ENCODE results near the gene CHST6.

CHST6 gene

GRCh38 chr16:75446416-75446815, 48.8 kb downstream of the CHST6 start (continued):
- TF ChIP-seq PRDM6 (tag by site-specific recombination; IDR thresholded peaks at IDR 0.05), result peak; percentile 80
- no peak for TF ChIP-seq REST (tag by site-specific recombination; IDR thresholded peaks at IDR 0.05)
- no peak for TF ChIP-seq ZNF404 (tag by site-specific recombination; IDR thresholded peaks at IDR 0.05)
- no peak for TF ChIP-seq TCF7L2 (IDR thresholded peaks at IDR 0.05; ENCODE audit: borderline replicate concordance, low read depth, low read length)

GRCh38 chr16:75445298-75445697, 49.9 kb downstream of the CHST6 start:
- H3K4me3 ChIP-seq (ENCODE audit: low read depth, low read length), result no peak overlapping the region
- H3K4me1 ChIP-seq (ENCODE audit: control insufficient read depth, insufficient read depth, low read length), result peaks cover 10% of the 10 kb centered on the region
- H3K9me3 ChIP-seq (ENCODE audit: control insufficient read depth, insufficient read depth, low read depth, low read length), result no peaks in the 10 kb centered on the region
- H3K36me3 ChIP-seq (ENCODE audit: control insufficient read depth in 2 of 2, insufficient read depth in 1 of 2, low read length in 2 of 2), result peaks cover 0 to 18% of the 10 kb centered on the region in 2 experiments; a peak in 2 of 3 replicates
- H3K27ac ChIP-seq (ENCODE audit: extremely low read depth, low read depth, low read length), result peak overlapping the region; percentile 17; the same call in 1 of the 2 replicates
- ChIA-PET POLR2A (interaction anchor here (1.3 to 1.4 kb wide), 2 partner anchors 12 to 18 kb away, joined by 5 to 6 read pairs; partner anchors contain the start of gene CFDP1), CTCF (interaction anchor here (0.6 to 1.7 kb wide), 4 partner anchors 19 to 209 kb away, joined by 3 to 8 read pairs (median 4); partner anchors contain the start of gene TMEM170A)
- TF ChIP-seq SP3 (tag by site-specific recombination; IDR thresholded peaks at IDR 0.05) (no peak; the same call in 1 of the 2 replicates), ZNF239 (tag by site-specific recombination; IDR thresholded peaks at IDR 0.05) (no peak), ZNF658 (tag by site-specific recombination; IDR thresholded peaks at IDR 0.05) (no peak), ZNF837 (tag by site-specific recombination; IDR thresholded peaks at IDR 0.05) (no peak), KLF9 (tag by site-specific recombination; IDR thresholded peaks at IDR 0.05; ENCODE audit: low read depth) (peak; percentile 65), RBAK (tag by site-specific recombination; IDR thresholded peaks at IDR 0.05) (no peak), ZBTB21 (tag by site-specific recombination; IDR thresholded peaks at IDR 0.05) (no peak), ZBTB48 (tag by site-specific recombination; IDR thresholded peaks at IDR 0.05) (no peak), ZBTB6 (tag by site-specific recombination; IDR thresholded peaks at IDR 0.05) (no peak), ZNF121 (tag by site-specific recombination; IDR thresholded peaks at IDR 0.05) (peak; percentile 65; the same call in 1 of the 2 replicates), ZNF362 (tag by site-specific recombination; IDR thresholded peaks at IDR 0.05) (peak; percentile 37; the same call in 1 of the 2 replicates), ZNF449 (tag by site-specific recombination; IDR thresholded peaks at IDR 0.05) (no peak), SALL2 (tag by site-specific recombination; IDR thresholded peaks at IDR 0.05; ENCODE audit: borderline replicate concordance) (no peak), ZNF792 (tag by site-specific recombination; IDR thresholded peaks at IDR 0.05) (no peak), ZNF585B (tag by site-specific recombination; IDR thresholded peaks at IDR 0.05) (no peak), ZFHX2 (tag by site-specific recombination; conservative IDR thresholded peaks at IDR 0.05) (no peak), GLIS1 (tag by site-specific recombination; IDR thresholded peaks at IDR 0.05) (peak; percentile 82), ZNF26 (tag by site-specific recombination; IDR thresholded peaks at IDR 0.05) (no peak), ZNF169 (tag by site-specific recombination; IDR thresholded peaks at IDR 0.05) (no peak)
